Testis (tissue), 2 donors: Measurements from ENCODE around the gene SUPT3H.

Experiments
- CTCF ChIP-seq, 3 experiments: fragments of 450-650 bp in 2 of 3; fragments of 200-600 bp in 1 of 3; sonication (generic) in 1 of 3; IDR thresholded peaks; one replicate each; pipeline ENCODE4 v1.5.1; 2016 to 2019; ENCODE audit warnings: antibody characterized with exemption in 3 of 3, mild to moderate bottlenecking in 2 of 3, moderate library complexity in 1 of 3
- POLR2A ChIP-seq: fragments of 450-650 bp; IDR thresholded peaks from one replicate; pipeline ENCODE4 v1.6.1; 2017; ENCODE audit warnings: antibody characterized with exemption, mild to moderate bottlenecking, moderate library complexity

GRCh38 chr6:44965708-44966107, 412.0 kb downstream of the SUPT3H start:
- TF ChIP-seq POLR2A (no peak), CTCF (IDR thresholded peaks at IDR 0.05) (no peak)
